ENCODE results near the gene PLEKHO2.

Gene PLEKHO2

GRCh38 chr15:64861960-64862359, 20.2 kb downstream of the PLEKHO2 start:
- H2BK120ac ChIP-seq (ENCODE audit: low read depth, low read length): no peak overlapping the region
- H3K4ac ChIP-seq (ENCODE audit: low read length): no peak overlapping the region
- no peak overlapping the region for H2BK5ac ChIP-seq (ENCODE audit: low read length)
- DNase-seq (ENCODE audit: low spot score): no peak
- peaks cover 12 to 37% of the 10 kb centered on the region in 2 donors for H3K4me1 ChIP-seq (ENCODE audit: control insufficient read depth in 2 of 2, insufficient read depth in 1 of 2, low read depth in 1 of 2, low read length in 2 of 2)
- peaks cover 4% of the 10 kb centered on the region for H3K79me1 ChIP-seq (ENCODE audit: low read depth, low read length)
- no peak overlapping the region for H3K27ac ChIP-seq (replicated peaks; ENCODE audit: low read length)
- no peak overlapping the region for H4K8ac ChIP-seq (ENCODE audit: low read depth, low read length)
- no peak overlapping the region for H2AK5ac ChIP-seq (ENCODE audit: low read depth, low read length)
- H3K4me3 ChIP-seq (ENCODE audit: low read length in 2 of 2): no peak overlapping the region
- no peaks in the 10 kb centered on the region for H3K9me3 ChIP-seq (replicated peaks in 1 of 2; ENCODE audit: control insufficient read depth in 2 of 2, insufficient read depth in 1 of 2, low read depth in 1 of 2, low read length in 2 of 2)
- no peak overlapping the region for H2BK12ac ChIP-seq (ENCODE audit: low read length)
- no peak overlapping the region for H4K91ac ChIP-seq (ENCODE audit: low read depth, low read length, poor library complexity)
- H3K36me3 ChIP-seq (replicated peaks in 1 of 2; ENCODE audit: control insufficient read depth in 2 of 2, insufficient read depth in 2 of 2, low read length in 2 of 2): peaks cover 14 to 63% of the 10 kb centered on the region in 2 donors
- H2BK15ac ChIP-seq (ENCODE audit: low read length): no peak overlapping the region
- no peak overlapping the region for H2AFZ ChIP-seq (ENCODE audit: low read length)
- H3K18ac ChIP-seq (ENCODE audit: low read length): no peak overlapping the region
- no peak overlapping the region for H3K23ac ChIP-seq (ENCODE audit: low read depth, low read length, poor library complexity)
- WGBS, 2 donors (ENCODE audit: extremely low coverage in 2 of 2, insufficient read length in 2 of 2, insufficient replicate concordance in 1 of 2): no CpG with 5 or more reads among the region's 4 CpGs
- H3K4me2 ChIP-seq (ENCODE audit: insufficient read depth, low read length, poor library complexity, severe bottlenecking): no peak overlapping the region
- no peaks in the 10 kb centered on the region for H3K27me3 ChIP-seq (ENCODE audit: control insufficient read depth in 3 of 3, insufficient read depth in 3 of 3, low read depth in 1 of 3, low read length in 3 of 3)
- no peak overlapping the region for H3K9ac ChIP-seq (ENCODE audit: low read depth, low read length, poor library complexity)
- H3K14ac ChIP-seq (ENCODE audit: low read length): no peak overlapping the region

- Histone ChIP-seq H2BK15ac (ENCODE audit: low read length) (no peak overlapping the region), H3K27ac (replicated peaks; ENCODE audit: low read length) (no peak overlapping the region), H3K9me3 (replicated peaks in 1 of 2; ENCODE audit: control insufficient read depth in 2 of 2, insufficient read depth in 1 of 2, low read depth in 1 of 2, low read length in 2 of 2) (no peaks in the 10 kb centered on the region), H3K18ac (ENCODE audit: low read length) (no peak overlapping the region), H3K23ac (ENCODE audit: low read depth, low read length, poor library complexity) (no peak overlapping the region), H4K91ac (ENCODE audit: low read depth, low read length, poor library complexity) (no peak overlapping the region), H3K9ac (ENCODE audit: low read depth, low read length, poor library complexity) (no peak overlapping the region), H3K36me3 (replicated peaks in 1 of 2; ENCODE audit: control insufficient read depth in 2 of 2, insufficient read depth in 2 of 2, low read length in 2 of 2) (peaks cover 14 to 66% of the 10 kb centered on the region in 2 donors), H3K4ac (ENCODE audit: low read length) (no peak overlapping the region), H2BK12ac (ENCODE audit: low read length) (no peak overlapping the region), H2BK120ac (ENCODE audit: low read depth, low read length) (no peak overlapping the region), H2AK5ac (ENCODE audit: low read depth, low read length) (no peak overlapping the region), H3K4me3 (ENCODE audit: low read length in 2 of 2) (no peak overlapping the region), H3K27me3 (ENCODE audit: control insufficient read depth in 3 of 3, insufficient read depth in 3 of 3, low read depth in 1 of 3, low read length in 3 of 3) (no peaks in the 10 kb centered on the region), H3K4me1 (ENCODE audit: control insufficient read depth in 2 of 2, insufficient read depth in 1 of 2, low read depth in 1 of 2, low read length in 2 of 2) (peaks cover 13 to 38% of the 10 kb centered on the region in 2 donors), H3K14ac (ENCODE audit: low read length) (no peak overlapping the region), H3K4me2 (ENCODE audit: insufficient read depth, low read length, poor library complexity, severe bottlenecking) (no peak overlapping the region), H4K8ac (ENCODE audit: low read depth, low read length) (no peak overlapping the region), H2AFZ (ENCODE audit: low read length) (no peak overlapping the region), H3K79me1 (ENCODE audit: low read depth, low read length) (peaks cover 4% of the 10 kb centered on the region), H2BK5ac (ENCODE audit: low read length) (no peak overlapping the region)
- DNase-seq (ENCODE audit: low spot score): no peak
- no CpG with 5 or more reads among the region's 1 CpG for WGBS, 2 donors (ENCODE audit: extremely low coverage in 2 of 2, insufficient read length in 2 of 2, insufficient replicate concordance in 1 of 2)
Measured at GRCh38 chr15:64862408-64862807, 20.7 kb downstream of the PLEKHO2 start.

- Histone ChIP-seq H3K4me2 (ENCODE audit: insufficient read depth, low read length, poor library complexity, severe bottlenecking) (no peak overlapping the region), H3K4me3 (ENCODE audit: low read length in 2 of 2) (no peak overlapping the region), H4K8ac (ENCODE audit: low read depth, low read length) (no peak overlapping the region), H2BK12ac (ENCODE audit: low read length) (peak overlapping the region; percentile 60), H2BK5ac (ENCODE audit: low read length) (no peak overlapping the region), H2BK15ac (ENCODE audit: low read length) (no peak overlapping the region), H3K23ac (ENCODE audit: low read depth, low read length, poor library complexity) (no peak overlapping the region), H3K9me3 (replicated peaks in 1 of 2; ENCODE audit: control insufficient read depth in 2 of 2, insufficient read depth in 1 of 2, low read depth in 1 of 2, low read length in 2 of 2) (no peaks in the 10 kb centered on the region), H3K79me1 (ENCODE audit: low read depth, low read length) (no peaks in the 10 kb centered on the region), H3K27ac (replicated peaks; ENCODE audit: low read length) (no peak overlapping the region), H3K4me1 (ENCODE audit: control insufficient read depth in 2 of 2, insufficient read depth in 1 of 2, low read depth in 1 of 2, low read length in 2 of 2) (peaks cover 13 to 33% of the 10 kb centered on the region in 2 donors), H2AK5ac (ENCODE audit: low read depth, low read length) (no peak overlapping the region), H3K27me3 (ENCODE audit: control insufficient read depth in 3 of 3, insufficient read depth in 3 of 3, low read depth in 1 of 3, low read length in 3 of 3) (no peaks in the 10 kb centered on the region), H3K4ac (ENCODE audit: low read length) (no peak overlapping the region), H2AFZ (ENCODE audit: low read length) (no peak overlapping the region), H3K14ac (ENCODE audit: low read length) (no peak overlapping the region), H3K18ac (ENCODE audit: low read length) (peak overlapping the region; percentile 23), H3K9ac (ENCODE audit: low read depth, low read length, poor library complexity) (peak overlapping the region; percentile 34), H2BK120ac (ENCODE audit: low read depth, low read length) (no peak overlapping the region), H3K36me3 (replicated peaks in 1 of 2; ENCODE audit: control insufficient read depth in 2 of 2, insufficient read depth in 2 of 2, low read length in 2 of 2) (peaks cover 17 to 66% of the 10 kb centered on the region in 2 donors), H4K91ac (ENCODE audit: low read depth, low read length, poor library complexity) (no peak overlapping the region)
- DNase-seq (ENCODE audit: low spot score): no peak
- no CpG with 5 or more reads among the region's 1 CpG for WGBS, 2 donors (ENCODE audit: extremely low coverage in 2 of 2, insufficient read length in 2 of 2, insufficient replicate concordance in 1 of 2)
Measured at GRCh38 chr15:64864068-64864467, 22.4 kb downstream of the PLEKHO2 start.

- H3K27ac ChIP-seq (replicated peaks; ENCODE audit: low read length): no peak overlapping the region
- peak overlapping the region; percentile 50 for H2BK15ac ChIP-seq (ENCODE audit: low read length)
- DNase-seq (ENCODE audit: low spot score): no peak
- no peaks in the 10 kb centered on the region for H3K27me3 ChIP-seq (ENCODE audit: control insufficient read depth in 3 of 3, insufficient read depth in 3 of 3, low read depth in 1 of 3, low read length in 3 of 3)
- no peaks in the 10 kb centered on the region for H3K9me3 ChIP-seq (replicated peaks in 1 of 2; ENCODE audit: control insufficient read depth in 2 of 2, insufficient read depth in 1 of 2, low read depth in 1 of 2, low read length in 2 of 2)
- H3K4me1 ChIP-seq (ENCODE audit: control insufficient read depth in 2 of 2, insufficient read depth in 1 of 2, low read depth in 1 of 2, low read length in 2 of 2): peaks cover 13 to 22% of the 10 kb centered on the region in 2 donors
- H3K14ac ChIP-seq (ENCODE audit: low read length): no peak overlapping the region
- H3K4me2 ChIP-seq (ENCODE audit: insufficient read depth, low read length, poor library complexity, severe bottlenecking): no peak overlapping the region
- no peak overlapping the region for H2AFZ ChIP-seq (ENCODE audit: low read length)
- no peak overlapping the region for H4K91ac ChIP-seq (ENCODE audit: low read depth, low read length, poor library complexity)
- H2BK5ac ChIP-seq (ENCODE audit: low read length): peak overlapping the region; percentile 87
- peak overlapping the region; percentile 13 for H2BK120ac ChIP-seq (ENCODE audit: low read depth, low read length)
- H2BK12ac ChIP-seq (ENCODE audit: low read length): no peak overlapping the region
- WGBS, 2 donors (ENCODE audit: extremely low coverage in 2 of 2, insufficient read length in 2 of 2, insufficient replicate concordance in 1 of 2): no CpG with 5 or more reads among the region's 12 CpGs
- peak overlapping the region; percentile 67 for H3K18ac ChIP-seq (ENCODE audit: low read length)
- peak overlapping the region; percentile 79 for H3K4ac ChIP-seq (ENCODE audit: low read length)
- peaks cover 13 to 53% of the 10 kb centered on the region in 2 donors for H3K36me3 ChIP-seq (replicated peaks in 1 of 2; ENCODE audit: control insufficient read depth in 2 of 2, insufficient read depth in 2 of 2, low read length in 2 of 2)
- H2AK5ac ChIP-seq (ENCODE audit: low read depth, low read length): peak overlapping the region; percentile 82
- peak overlapping the region; percentile 18 for H3K23ac ChIP-seq (ENCODE audit: low read depth, low read length, poor library complexity)
- peak overlapping the region; percentile 55 for H3K9ac ChIP-seq (ENCODE audit: low read depth, low read length, poor library complexity)
- H3K4me3 ChIP-seq (ENCODE audit: low read length in 2 of 2): no peak overlapping the region
- peak overlapping the region; percentile 9 for H4K8ac ChIP-seq (ENCODE audit: low read depth, low read length)
- no peaks in the 10 kb centered on the region for H3K79me1 ChIP-seq (ENCODE audit: low read depth, low read length)
Measured at GRCh38 chr15:64865126-64865997, 23.6 kb downstream of the PLEKHO2 start.
